ENCODE results near the gene GNRH2. TPM values are rescaled to one million over a fixed set of nuclear protein-coding genes. Genes with fewer than 3 reads are reported as not detected.

The GNRH2 gene
- total and polyA plus RNA-seq, 2 donors (not counting 1 experiment from before 2014, with no cell fraction given): 2.5 TPM; not detected in 1

GRCh38 chr20:3051385-3052019 is 8.1 kb downstream of the GNRH2 start:
- no peak for ATAC-seq (ENCODE audit: low read depth)

More at GRCh38 chr20:3051385-3052019, 8.1 kb downstream of the GNRH2 start:
- Histone ChIP-seq H3K4me1 (ENCODE audit: control insufficient read depth in 2 of 2, insufficient read depth in 2 of 2, low read length in 2 of 2) (peaks cover 6 to 7% of the 10 kb centered on the region in 2 donors), H3K27ac (ENCODE audit: low read length in 2 of 2) (no peak overlapping the region), H2AFZ (ENCODE audit: insufficient read depth, low read depth, low read length, poor library complexity, severe bottlenecking) (no peak overlapping the region), H4K20me1 (ENCODE audit: control insufficient read depth, insufficient read depth, low read length, poor library complexity, severe bottlenecking) (peaks cover 15% of the 10 kb centered on the region), H3K79me2 (ENCODE audit: control insufficient read depth, insufficient read depth, low read length) (peaks cover 14% of the 10 kb centered on the region), H3K9ac (ENCODE audit: low read length) (no peak overlapping the region), H3K9me3 (ENCODE audit: control extremely low read depth in 1 of 3, control insufficient read depth in 2 of 3, insufficient read depth in 1 of 3, low read length in 2 of 3) (no peaks in the 10 kb centered on the region), H3K4me2 (replicated peaks; ENCODE audit: low read depth, low read length, poor library complexity, severe bottlenecking) (no peak overlapping the region), H3K4me3 (ENCODE audit: control extremely low read depth in 1 of 5, extremely low read depth in 1 of 5, insufficient read depth in 1 of 5, low read depth in 2 of 5, low read length in 4 of 5) (no peak overlapping the region), H3K36me3 (replicated peaks in 1 of 2; ENCODE audit: control extremely low read depth in 1 of 2, control insufficient read depth in 1 of 2, extremely low read depth in 1 of 2, insufficient read depth in 2 of 2, low read length in 1 of 2) (peaks cover 0 to 19% of the 10 kb centered on the region in 2 experiments), H3K27me3 (replicated peaks in 1 of 4; ENCODE audit: control extremely low read depth in 1 of 4, control insufficient read depth in 3 of 4, insufficient read depth in 4 of 4, low read length in 3 of 4) (no peaks in the 10 kb centered on the region)
- Mint-ChIP-seq H3K9me3 (ENCODE audit: insufficient read depth) (no peaks in the 10 kb centered on the region), H3K4me3 (no peak overlapping the region), H3K27ac (no peak overlapping the region), H3K4me1 (peaks cover 7% of the 10 kb centered on the region), H3K27me3 (no peaks in the 10 kb centered on the region)
- ChIA-PET CTCF (interaction anchor here (0.5 to 4.1 kb wide), 2 partner anchors 65 to 213 kb away, joined by 3 to 68 read pairs; no protein-coding TSS in a partner anchor), POLR2A (no interaction called here)
- DNase-seq: no peak
- 96% methylated on average over 3 of the region's 7 CpGs for WGBS (ENCODE audit: insufficient coverage)
- TF ChIP-seq EZH2 (IDR thresholded peaks at IDR 0.05; ENCODE audit: borderline replicate concordance, insufficient read depth, low read depth, low read length, poor library complexity, severe bottlenecking): no peak
- no peak for TF ChIP-seq CTCF (IDR thresholded peaks at IDR 0.05)
- intact Hi-C loops (cut with micrococcal nuclease): no loop called here
